HEK293 (cell line): Measurements from ENCODE around the gene ADD1.
A peak's percentile ranks its signal among the peaks of the same experiment; 100 is the strongest.

Experiments
- CTCF ChIP-seq: fragments of 450-650 bp; formaldehyde crosslinking; IDR thresholded peaks from 2 replicates; pipeline ENCODE4 v1.5.1; 2016; ENCODE audit warnings: missing biosample characterization, missing genetic modification characterization
- EGR2 ChIP-seq: fragments of 450-650 bp; formaldehyde crosslinking; IDR thresholded peaks from 2 replicates; pipeline ENCODE4 v1.5.1; 2016; ENCODE audit warnings: low read depth, missing biosample characterization, missing genetic modification characterization
- GLIS1 ChIP-seq: fragments of 450-650 bp; formaldehyde crosslinking; IDR thresholded peaks from 2 replicates; pipeline ENCODE4 v1.5.1; 2016; ENCODE audit warnings: missing biosample characterization, missing genetic modification characterization
- HIC1 ChIP-seq: fragments of 450-650 bp; formaldehyde crosslinking; IDR thresholded peaks from 2 replicates; pipeline ENCODE4 v1.5.1; 2016; ENCODE audit warnings: missing biosample characterization, missing genetic modification characterization
- INSM2 ChIP-seq: fragments of 450-650 bp; formaldehyde crosslinking; IDR thresholded peaks from 2 replicates; pipeline ENCODE4 v1.5.1; 2016; ENCODE audit warnings: missing biosample characterization, missing genetic modification characterization
- KLF16 ChIP-seq: fragments of 450-650 bp; formaldehyde crosslinking; IDR thresholded peaks from 2 replicates; pipeline ENCODE4 v1.5.1; 2017; ENCODE audit warnings: missing biosample characterization, missing genetic modification characterization
- SP2 ChIP-seq: fragments of 450-650 bp; formaldehyde crosslinking; IDR thresholded peaks from 2 replicates; pipeline ENCODE4 v1.5.1; 2016; ENCODE audit warnings: missing biosample characterization, missing genetic modification characterization
- SP7 ChIP-seq: fragments of 450-650 bp; formaldehyde crosslinking; IDR thresholded peaks from 2 replicates; pipeline ENCODE4 v1.5.1; 2016; ENCODE audit warnings: missing biosample characterization, missing genetic modification characterization
- WT1 ChIP-seq: fragments of 450-650 bp; formaldehyde crosslinking; IDR thresholded peaks from 2 replicates; pipeline ENCODE4 v1.5.1; 2016; ENCODE audit warnings: missing biosample characterization, missing genetic modification characterization
- ZBTB10 ChIP-seq: fragments of 450-650 bp; formaldehyde crosslinking; IDR thresholded peaks from 2 replicates; pipeline ENCODE4 v1.5.1; 2016; ENCODE audit warnings: missing biosample characterization, missing genetic modification characterization
- ZBTB20 ChIP-seq: fragments of 450-650 bp; formaldehyde crosslinking; IDR thresholded peaks from 2 replicates; pipeline ENCODE4 v1.5.1; 2016; ENCODE audit warnings: missing biosample characterization, missing genetic modification characterization
- ZFP37 ChIP-seq: fragments of 450-650 bp; formaldehyde crosslinking; IDR thresholded peaks from 2 replicates; pipeline ENCODE4 v1.5.1; 2016; ENCODE audit warnings: missing biosample characterization, missing genetic modification characterization
- ZIC2 ChIP-seq: fragments of 450-650 bp; formaldehyde crosslinking; IDR thresholded peaks from 2 replicates; pipeline ENCODE4 v1.5.1; 2016; ENCODE audit warnings: missing biosample characterization, missing genetic modification characterization
- ZNF121 ChIP-seq: fragments of 450-650 bp; formaldehyde crosslinking; IDR thresholded peaks from 2 replicates; pipeline ENCODE4 v1.5.1; 2016; ENCODE audit warnings: missing biosample characterization, missing genetic modification characterization
- ZNF280C ChIP-seq: fragments of 450-650 bp; formaldehyde crosslinking; IDR thresholded peaks from 2 replicates; pipeline ENCODE4 v1.5.1; 2016; ENCODE audit warnings: missing biosample characterization, missing genetic modification characterization
- ZNF341 ChIP-seq: fragments of 450-650 bp; formaldehyde crosslinking; IDR thresholded peaks from 2 replicates; pipeline ENCODE4; 2016; ENCODE audit warnings: low read depth, missing biosample characterization, missing genetic modification characterization
- ZNF501 ChIP-seq: fragments of 450-650 bp; formaldehyde crosslinking; IDR thresholded peaks from 2 replicates; pipeline ENCODE4 v1.5.1; 2016; ENCODE audit warnings: missing biosample characterization, missing genetic modification characterization
- ZNF514 ChIP-seq: fragments of 450-650 bp; formaldehyde crosslinking; IDR thresholded peaks from 2 replicates; pipeline ENCODE4 v1.5.1; 2016; ENCODE audit warnings: missing biosample characterization, missing genetic modification characterization
- ZNF645 ChIP-seq: fragments of 450-650 bp; formaldehyde crosslinking; IDR thresholded peaks from 2 replicates; pipeline ENCODE4; 2016; ENCODE audit warnings: missing biosample characterization, missing genetic modification characterization
- ZNF660 ChIP-seq: fragments of 450-650 bp; IDR thresholded peaks from 2 replicates; pipeline ENCODE4 v1.5.1; 2018; ENCODE audit warnings: missing biosample characterization, mild to moderate bottlenecking, missing genetic modification characterization
- ZSCAN18 ChIP-seq: fragments of 450-650 bp; formaldehyde crosslinking; IDR thresholded peaks from 2 replicates; pipeline ENCODE4 v1.5.1; 2016; ENCODE audit warnings: missing biosample characterization, missing genetic modification characterization
- ZSCAN30 ChIP-seq: fragments of 450-650 bp; IDR thresholded peaks from 2 replicates; pipeline ENCODE4 v1.5.1; 2018; ENCODE audit warnings: missing biosample characterization, mild to moderate bottlenecking, missing genetic modification characterization, moderate library complexity

ADD1 gene

GRCh38 chr4:2963175-2963965 is 119.7 kb downstream of the ADD1 start, which contains the start of the genes GRK4 and NOP14 (continued):
- TF ChIP-seq KLF16 (tag by site-specific recombination) (peak; percentile 85; the same call in 1 of the 2 replicates), ZNF514 (tag by site-specific recombination) (no peak), ZSCAN18 (tag by site-specific recombination) (peak; percentile 8; the same call in 1 of the 2 replicates), ZNF645 (tag by site-specific recombination) (no peak), EGR2 (tag by site-specific recombination) (peak; percentile 55; the same call in 1 of the 2 replicates), ZBTB20 (tag by site-specific recombination) (peak; percentile 92), ZNF660 (tag by site-specific recombination) (0 out of 2 replicates have a peak, but pooled peaks have one; percentile 30), ZBTB10 (tag by site-specific recombination) (peak; percentile 89), INSM2 (tag by site-specific recombination) (0 out of 2 replicates have a peak, but pooled peaks have one; percentile 51), ZFP37 (tag by site-specific recombination) (peak; percentile 82; the same call in 1 of the 2 replicates), GLIS1 (peak; percentile 50; the same call in 1 of the 2 replicates), ZNF501 (peak; percentile 94), WT1 (tag by site-specific recombination) (no peak), HIC1 (tag by site-specific recombination) (peak; percentile 30; the same call in 1 of the 2 replicates), ZNF121 (0 out of 2 replicates have a peak, but pooled peaks have one; percentile 33), ZNF280C (tag by site-specific recombination) (no peak), ZNF341 (peak; percentile 83), ZSCAN30 (tag by site-specific recombination) (peak; percentile 35; the same call in 1 of the 2 replicates), CTCF (tag by site-specific recombination) (peak; percentile 61), ZIC2 (peak; percentile 84), SP7 (tag by site-specific recombination) (peak; percentile 65), SP2 (tag by site-specific recombination) (peak; percentile 50)
